Mammary epithelial cell (primary cell): ENCODE data around the gene SUMF2.

ENCODE experiments used
- CTCF ChIP-seq, 2 donors: IDR thresholded peaks in 1 of 2; conservative IDR thresholded peaks in 1 of 2; 2 replicates each; pipeline ENCODE4 v1.5.1; 2011 to 2012; ENCODE audit warnings: inconsistent platforms in 2 of 2, low read length in 2 of 2, mild to moderate bottlenecking in 2 of 2, control low read depth in 1 of 2, low read depth in 1 of 2; ENCODE audit not compliant: insufficient read depth in 1 of 2; ENCODE audit errors: extremely low read depth in 1 of 2
- EZH2 ChIP-seq: IDR thresholded peaks from 2 replicates; pipeline ENCODE4 v1.6.1; 2012; ENCODE audit warnings: low read length, inconsistent platforms, borderline replicate concordance

GRCh38 chr7:56033671-56034432 lies 30.2 kb upstream of the SUMF2 start:
- TF ChIP-seq EZH2 (no peak), CTCF (conservative IDR thresholded peaks at IDR 0.05 in 1 of 2, IDR thresholded peaks at IDR 0.05 in 1 of 2; ENCODE audit: extremely low read depth in 1 of 2, insufficient read depth in 1 of 2, low read depth in 1 of 2, low read length in 2 of 2) (peak; percentile 9 to 50)
